CD4-positive, alpha-beta memory T cell (primary cell): ENCODE results near the gene PGS1. TPM values are rescaled to one million over a fixed set of nuclear protein-coding genes. Genes with fewer than 3 reads are reported as not detected.
A peak's percentile ranks its signal among the peaks of the same experiment; 100 is the strongest.

ENCODE experiments used
- CTCF ChIA-PET: fragments of 350-600 bp; sonication (Branson Sonifier 250); formaldehyde crosslinking; loops from one replicate; lab custom pipeline; 2021; ENCODE audit warnings: inconsistent platforms; ENCODE audit not compliant: partially characterized antibody; lab: Charles Lee
- POLR2A ChIA-PET: fragments of 350-600 bp; sonication (Branson Sonifier 250); formaldehyde crosslinking; loops from one replicate; lab custom pipeline; 2021; ENCODE audit not compliant: partially characterized antibody; lab: Charles Lee
- DNase-seq, 5 donors: peaks; one replicate each; pipeline versions ENCODE4 v3.0.0 to v3.0.0-alpha.2; 2020 to 2022; ENCODE audit warnings: mixed read lengths in 1 of 5
- H3K27ac ChIP-seq: one replicate; pipeline ENCODE4 v1.7.0; 2013; ENCODE audit warnings: low read depth, low read length
- H3K27me3 ChIP-seq: 2 replicates; pipeline ENCODE4 v1.7.0; 2013; ENCODE audit warnings: mild to moderate bottlenecking, low read length, moderate library complexity; ENCODE audit not compliant: insufficient read depth
- H3K36me3 ChIP-seq: 2 replicates; pipeline ENCODE4 v1.7.0; 2013; ENCODE audit warnings: mild to moderate bottlenecking, low read length, moderate library complexity; ENCODE audit not compliant: insufficient read depth
- H3K4me1 ChIP-seq: 2 replicates; pipeline ENCODE4 v1.7.0; 2013; ENCODE audit warnings: mild to moderate bottlenecking, low read length, moderate library complexity; ENCODE audit not compliant: insufficient read depth
- H3K4me3 ChIP-seq, 2 donors: one replicate each; pipeline ENCODE4 v1.7.0; 2013; ENCODE audit warnings: low read length in 2 of 2, mild to moderate bottlenecking in 1 of 2
- H3K9me3 ChIP-seq, 2 donors: one replicate each; pipeline ENCODE4 v1.7.0; 2013; ENCODE audit warnings: low read length in 2 of 2, control low read depth in 1 of 2; ENCODE audit not compliant: control insufficient read depth in 1 of 2
- H3K27ac Mint-ChIP-seq, 7 donors: one replicate each; pipeline ENCODE4 v1.8.0; 2020 to 2021; ENCODE audit warnings: mixed read lengths in 7 of 7, mild to moderate bottlenecking in 6 of 7, inconsistent platforms in 3 of 7, moderate library complexity in 3 of 7
- H3K27me3 Mint-ChIP-seq, 2 donors: one replicate each; pipeline ENCODE4 v1.8.0; 2020 to 2021; ENCODE audit warnings: mixed read lengths in 2 of 2
- H3K36me3 Mint-ChIP-seq, 2 donors: one replicate each; pipeline ENCODE4 v1.8.0; 2020 to 2021; ENCODE audit warnings: mixed read lengths in 2 of 2, inconsistent platforms in 1 of 2, mild to moderate bottlenecking in 1 of 2
- H3K4me1 Mint-ChIP-seq, 4 donors: one replicate each; pipeline ENCODE4 v1.8.0; 2020 to 2021; ENCODE audit warnings: mixed read lengths in 4 of 4, mild to moderate bottlenecking in 1 of 4
- H3K4me3 Mint-ChIP-seq, 8 donors: one replicate each; pipeline ENCODE4 v1.8.0; 2020 to 2021; ENCODE audit warnings: mixed read lengths in 8 of 8, mild to moderate bottlenecking in 7 of 8, moderate library complexity in 6 of 8, inconsistent platforms in 3 of 8
- H3K9me3 Mint-ChIP-seq, 8 donors: one replicate each; pipeline ENCODE4 v1.8.0; 2020 to 2021; ENCODE audit warnings: mixed read lengths in 8 of 8, mild to moderate bottlenecking in 5 of 8, inconsistent platforms in 3 of 8, moderate library complexity in 1 of 8
- intact Hi-C: fragments of 100-400 bp; cut with micrococcal nuclease; formaldehyde crosslinking; loops from one replicate; pipeline ENCODE4 v1.15.1; 2023
- polyA plus RNA-seq, 2 donors: library from polyadenylated mRNA; unstranded; fragments of 300-500 nt; fragmentation: Illumina TruSeq; gene quantifications; one replicate each; pipeline ENCODE4 v1.2.3, GENCODE V29; 2021
- total RNA-seq, 2 experiments: library from RNA; stranded (reverse); gene quantifications; one replicate each; pipeline ENCODE4 v1.2.3, GENCODE V29; 2021

The PGS1 gene
- total and polyA plus RNA-seq, 4 experiments from 2014 or later, result 33.9 to 84.8 (median 60.5) TPM

GRCh38 chr17:78346605-78347250 is 31.7 kb upstream of the PGS1 start:
- Histone ChIP-seq H3K4me1 (peaks cover 93% of the 10 kb centered on the region), H3K9me3 (no peaks in the 10 kb centered on the region), H3K4me3 (no peak overlapping the region), H3K36me3 (no peaks in the 10 kb centered on the region), H3K27ac (no peak overlapping the region), H3K27me3 (no peaks in the 10 kb centered on the region)
- ChIA-PET CTCF (interaction anchor here (11.2 kb wide), 1 partner anchor 13 kb away, joined by 134 read pairs; the partner anchor contains the start of gene SOCS3), POLR2A (interaction anchor here (1.3 kb wide), 1 partner anchor 216 kb away, joined by 3 read pairs; the partner anchor contains the start of gene TMC8)
- H3K27ac Mint-ChIP-seq, result peak overlapping the region in 6 of 7 donors; percentile 58 to 98 (median 74)
- no peak for DNase-seq
- peaks cover 61 to 93% (median 76%) of the 10 kb centered on the region in 4 donors for H3K4me1 Mint-ChIP-seq
- no peaks in the 10 kb centered on the region for H3K27me3 Mint-ChIP-seq
- peaks cover 0 to 3% (median 0%) of the 10 kb centered on the region in 8 donors for H3K9me3 Mint-ChIP-seq
- H3K36me3 Mint-ChIP-seq, result no peaks in the 10 kb centered on the region
- H3K4me3 Mint-ChIP-seq, result peak overlapping the region in 3 of 8 donors; percentile 23 to 74 (median 23)
- intact Hi-C loops, result no loop called here

DNA sequence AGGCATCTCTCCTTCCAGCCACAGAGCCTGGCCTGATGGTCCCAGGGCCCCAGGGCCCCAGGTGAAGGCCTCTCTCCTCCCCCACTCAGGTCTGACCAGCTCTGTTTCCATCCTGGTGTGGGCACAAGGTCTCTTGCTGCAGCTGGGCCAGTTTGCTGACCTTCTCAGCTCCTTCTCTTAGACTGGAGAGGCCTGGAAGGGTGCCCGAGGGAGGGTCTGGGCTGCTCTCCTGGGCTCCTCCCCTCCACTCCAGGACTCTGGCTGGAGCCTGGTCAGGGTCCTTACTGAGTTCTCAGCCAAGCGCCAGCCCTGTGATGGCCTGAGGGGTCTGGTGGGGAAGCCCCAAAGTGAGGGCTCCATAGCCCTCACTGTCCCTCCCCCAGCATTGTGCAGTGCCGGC is 31.0 kb upstream of the PGS1 start:
- H3K4me3 Mint-ChIP-seq, result peak overlapping the region in 5 of 8 donors; percentile 15 to 74 (median 29)
- POLR2A ChIA-PET, result interaction anchor here (1.2 to 1.3 kb wide), 2 partner anchors 31 to 217 kb away, joined by 3 read pairs; partner anchors contain the start of gene TMC8

DNA sequence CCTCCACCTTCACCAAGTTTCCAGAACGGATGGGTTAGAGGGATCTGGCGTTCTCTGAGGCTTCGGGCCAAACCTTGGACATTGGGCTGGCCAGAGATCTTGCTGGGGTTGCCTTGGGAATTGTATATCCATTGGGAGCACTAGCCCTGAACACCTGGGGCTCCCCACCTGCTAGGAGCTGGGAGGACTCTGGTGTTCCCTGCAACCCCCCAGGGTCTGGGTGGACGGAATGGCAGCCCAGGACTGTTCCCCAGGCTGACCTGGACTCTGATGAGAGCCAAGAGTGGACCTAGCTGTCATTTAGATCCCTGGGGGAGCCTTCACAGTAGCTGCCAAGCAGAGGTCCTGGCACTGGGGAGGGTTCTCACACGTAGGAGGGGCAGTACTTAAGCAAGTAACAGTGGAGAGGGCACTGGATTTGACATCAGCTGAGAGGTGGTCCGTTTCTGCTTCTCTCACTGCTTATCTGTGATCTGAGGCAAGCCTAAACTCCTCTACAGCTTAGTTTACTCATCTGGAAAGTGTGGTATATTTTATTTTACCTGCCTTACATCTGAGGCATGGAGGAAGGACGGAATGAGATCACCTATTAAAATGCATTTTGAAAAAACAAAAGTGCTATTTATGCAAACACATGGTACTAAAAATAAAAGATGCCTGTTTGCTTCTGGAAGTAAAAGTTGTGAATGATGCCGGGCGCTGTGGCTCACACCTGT is 30.2 kb upstream of the PGS1 start:
- Mint-ChIP-seq H3K27ac (peak overlapping the region in 5 of 7 donors; percentile 16 to 76 (median 52)), H3K9me3 (peaks cover 0 to 3% (median 0%) of the 10 kb centered on the region in 8 donors), H3K27me3 (no peaks in the 10 kb centered on the region), H3K4me1 (peaks cover 59 to 95% (median 75%) of the 10 kb centered on the region in 4 donors), H3K36me3 (peaks cover 0 to under 1% of the 10 kb centered on the region in 2 donors), H3K4me3 (peak overlapping the region in 2 of 8 donors; percentile 56 to 58)
- ChIA-PET CTCF (interaction anchor here (11.2 kb wide), 1 partner anchor 11 kb away, joined by 134 read pairs; the partner anchor contains the start of gene SOCS3), POLR2A (interaction anchor here (1.2 kb wide), 1 partner anchor 32 kb away, joined by 3 read pairs; no protein-coding TSS in a partner anchor)
- intact Hi-C loops, result no loop called here
- Histone ChIP-seq H3K4me1 (peaks cover 92% of the 10 kb centered on the region), H3K27ac (no peak overlapping the region), H3K4me3 (no peak overlapping the region), H3K9me3 (no peaks in the 10 kb centered on the region), H3K36me3 (no peaks in the 10 kb centered on the region), H3K27me3 (no peaks in the 10 kb centered on the region)
- no peak for DNase-seq

More for the DNA sequence above, 31.0 kb upstream of the PGS1 start:
- no peak overlapping the region for H3K4me3 ChIP-seq
- peaks cover 65 to 98% (median 81%) of the 10 kb centered on the region in 4 donors for H3K4me1 Mint-ChIP-seq
- no peak overlapping the region for H3K27ac ChIP-seq
- intact Hi-C loops, result no loop called here
- no peaks in the 10 kb centered on the region for H3K36me3 Mint-ChIP-seq
- no peaks in the 10 kb centered on the region for H3K27me3 ChIP-seq
- H3K4me1 ChIP-seq, result peaks cover 95% of the 10 kb centered on the region
- H3K36me3 ChIP-seq, result no peaks in the 10 kb centered on the region
- CTCF ChIA-PET, result interaction anchor here (11.2 kb wide), 1 partner anchor 12 kb away, joined by 134 read pairs; the partner anchor contains the start of gene SOCS3
- H3K27me3 Mint-ChIP-seq, result no peaks in the 10 kb centered on the region
- H3K9me3 Mint-ChIP-seq, result peaks cover 0 to 3% (median 0%) of the 10 kb centered on the region in 8 donors
- H3K27ac Mint-ChIP-seq, result peak overlapping the region in 5 of 7 donors; percentile 17 to 98 (median 74)
- H3K9me3 ChIP-seq, result no peaks in the 10 kb centered on the region
- no peak for DNase-seq

DNA sequence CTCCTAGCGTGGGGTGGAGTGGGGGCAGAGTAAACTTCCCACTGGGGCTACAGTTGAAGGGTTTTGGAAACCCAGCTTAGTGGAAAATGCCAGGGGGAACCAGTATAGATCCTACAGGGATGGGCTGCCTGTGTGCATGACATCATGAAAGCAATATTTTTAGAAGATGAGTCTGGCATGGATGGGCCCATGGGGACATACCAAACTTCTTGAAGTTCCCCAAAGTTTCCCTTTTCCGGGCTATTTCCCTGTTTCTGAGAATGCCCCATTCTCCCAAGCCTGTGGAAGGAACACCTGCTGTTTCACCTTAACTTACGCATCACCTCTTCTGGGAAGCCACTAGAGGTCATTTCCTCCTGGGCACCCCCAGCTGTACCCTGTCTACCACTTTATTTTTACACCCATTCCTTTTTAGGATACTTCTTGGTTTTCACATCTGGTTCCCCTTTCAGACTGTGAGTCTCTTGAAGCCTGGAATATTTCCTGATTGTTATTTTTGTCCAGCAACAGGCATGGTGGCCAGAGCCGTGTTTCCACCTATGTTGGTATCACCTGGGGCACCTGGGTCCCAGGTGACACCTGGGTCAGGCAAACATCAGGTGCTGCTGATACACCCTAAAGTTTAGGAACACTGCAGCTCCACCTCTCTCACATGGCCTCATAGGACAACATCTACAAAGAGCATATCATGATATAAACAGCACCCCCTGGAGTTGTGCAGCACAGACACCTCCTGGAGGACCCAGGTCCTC is 28.4 kb upstream of the PGS1 start:
- no peaks in the 10 kb centered on the region for H3K27me3 ChIP-seq
- ChIA-PET CTCF (no interaction called here), POLR2A (no interaction called here)
- intact Hi-C loops, result no loop called here
- DNase-seq, result no peak
- H3K36me3 ChIP-seq, result no peaks in the 10 kb centered on the region
- no peak overlapping the region for H3K4me3 ChIP-seq
- H3K27ac ChIP-seq, result no peak overlapping the region
- H3K9me3 ChIP-seq, result no peaks in the 10 kb centered on the region
- Mint-ChIP-seq H3K4me1 (peaks cover 52 to 95% (median 73%) of the 10 kb centered on the region in 4 donors), H3K4me3 (peak overlapping the region in 4 of 8 donors; percentile 13 to 71 (median 38)), H3K27me3 (no peaks in the 10 kb centered on the region), H3K36me3 (peaks cover 0 to 2% of the 10 kb centered on the region in 2 donors), H3K9me3 (peaks cover 0 to 3% (median 0%) of the 10 kb centered on the region in 8 donors), H3K27ac (peak overlapping the region in 6 of 7 donors; percentile 41 to 62 (median 60))
- peaks cover 92% of the 10 kb centered on the region for H3K4me1 ChIP-seq

DNA sequence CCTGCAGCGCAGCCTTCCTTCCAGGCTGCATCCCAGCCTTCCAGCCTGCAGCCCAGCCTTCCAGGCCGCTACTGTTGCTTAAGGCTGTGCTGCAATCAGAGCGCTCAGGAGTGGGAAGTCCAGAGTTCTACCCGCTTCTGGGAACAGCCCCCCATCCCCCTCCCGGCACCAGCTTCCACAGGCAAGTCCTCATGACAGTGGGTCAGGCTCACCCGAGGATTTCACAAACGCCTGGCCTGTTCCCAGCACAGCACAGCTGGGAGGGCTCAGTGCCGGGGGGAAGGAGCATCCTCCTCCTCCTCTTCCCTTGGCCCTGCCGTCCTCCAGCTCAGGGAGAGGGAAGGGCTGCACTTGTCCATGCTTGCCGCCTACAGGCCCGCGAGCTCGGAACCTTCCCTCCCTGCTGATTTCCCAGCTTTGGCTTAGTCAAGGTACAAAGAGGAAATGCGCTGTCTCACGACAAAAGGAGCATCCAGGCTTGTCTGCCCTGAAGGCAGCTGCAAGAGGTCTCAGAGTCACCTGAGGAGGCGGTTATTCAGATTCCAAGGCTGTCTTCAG is 26.9 kb upstream of the PGS1 start:
- intact Hi-C loops, result no loop called here
- DNase-seq, result no peak
- Histone ChIP-seq H3K27ac (no peak overlapping the region), H3K9me3 (no peaks in the 10 kb centered on the region), H3K36me3 (no peaks in the 10 kb centered on the region), H3K4me3 (no peak overlapping the region), H3K4me1 (peaks cover 90% of the 10 kb centered on the region), H3K27me3 (no peaks in the 10 kb centered on the region)
- Mint-ChIP-seq H3K27ac (peak overlapping the region in 5 of 7 donors; percentile 70 to 92 (median 83)), H3K36me3 (peaks cover 0 to 9% of the 10 kb centered on the region in 2 donors), H3K4me1 (peaks cover 49 to 95% (median 73%) of the 10 kb centered on the region in 4 donors), H3K4me3 (peak overlapping the region in 7 of 8 donors; percentile 10 to 75 (median 20)), H3K9me3 (peaks cover 0 to 3% (median 0%) of the 10 kb centered on the region in 8 donors), H3K27me3 (no peaks in the 10 kb centered on the region)
- CTCF ChIA-PET, result interaction anchor here (1.3 kb wide), 1 partner anchor 37 kb away, joined by 4 read pairs; no protein-coding TSS in a partner anchor
- POLR2A ChIA-PET, result interaction anchor here (1.5 kb wide), 1 partner anchor 9 kb away, joined by 6 read pairs; the partner anchor contains the start of gene SOCS3

GRCh38 chr17:78353834-78354233 is 24.6 kb upstream of the PGS1 start:
- no peak for DNase-seq
- Histone ChIP-seq H3K4me3 (no peak overlapping the region), H3K27ac (peak overlapping the region; percentile 58), H3K36me3 (peaks cover 21% of the 10 kb centered on the region), H3K27me3 (no peaks in the 10 kb centered on the region), H3K4me1 (peaks cover 88% of the 10 kb centered on the region), H3K9me3 (no peaks in the 10 kb centered on the region)
- peaks cover 41 to 91% (median 70%) of the 10 kb centered on the region in 4 donors for H3K4me1 Mint-ChIP-seq
- H3K27me3 Mint-ChIP-seq, result no peaks in the 10 kb centered on the region
- peak overlapping the region; percentile 95 to 99 (median 99) for H3K27ac Mint-ChIP-seq
- intact Hi-C loops, result no loop called here
- peaks cover 0 to 5% (median 0%) of the 10 kb centered on the region in 8 donors for H3K9me3 Mint-ChIP-seq
- H3K36me3 Mint-ChIP-seq, result peaks cover 19 to 28% of the 10 kb centered on the region in 2 donors
- ChIA-PET POLR2A (interaction anchor here (0.6 to 1.3 kb wide), 4 partner anchors 9 to 230 kb away, joined by 3 to 5 read pairs (median 4); no protein-coding TSS in a partner anchor), CTCF (interaction anchor here (1.9 kb wide), 1 partner anchor 102 kb away, joined by 4 read pairs; no protein-coding TSS in a partner anchor)
- peak overlapping the region; percentile 3 to 89 (median 85) for H3K4me3 Mint-ChIP-seq
